H1 (cell line): ENCODE results near the gene TIAL1. TPM values are rescaled to one million over a fixed set of nuclear protein-coding genes. Genes with fewer than 3 reads are reported as not detected.

Experiments used
- CTCF ChIA-PET: fragments of 300-600 bp; sonication (Branson Sonifier 250); formaldehyde crosslinking; loops from one replicate; lab custom pipeline; 2021; ENCODE audit not compliant: partially characterized antibody; lab: Charles Lee
- POLR2A ChIA-PET: fragments of 300-600 bp; sonication (Branson Sonifier 250); formaldehyde crosslinking; loops from one replicate; lab custom pipeline; 2021; ENCODE audit warnings: inconsistent platforms; ENCODE audit not compliant: partially characterized antibody; lab: Charles Lee
- DNase-seq, 2 experiments: peaks; one replicate each; pipeline versions ENCODE4 v3.0.0 to v3.0.0-alpha.2; 2010 to 2022; ENCODE audit warnings: low spot score in 2 of 2, low read depth in 1 of 2, mixed read lengths in 1 of 2
- FAIRE-seq: peaks from 2 replicates; lab custom pipeline; 2011; peaks lifted over from hg19 to GRCh38; lab: Jason Lieb, UNC
- H2AFZ ChIP-seq: 2 replicates; pipeline ENCODE4 v1.8.1; 2012; ENCODE audit warnings: low read length, inconsistent platforms
- H2AK5ac ChIP-seq: 2 replicates; pipeline ENCODE4 v1.6.1; 2013; ENCODE audit warnings: low read depth, low read length
- H2BK120ac ChIP-seq: replicated peaks from 2 replicates; pipeline ENCODE3; 2013; ENCODE audit warnings: low read depth, low read length, inconsistent platforms
- H2BK12ac ChIP-seq: 2 replicates; pipeline ENCODE4 v1.6.1; 2013; ENCODE audit warnings: low read depth, low read length
- H2BK15ac ChIP-seq: 2 replicates; pipeline ENCODE4 v1.6.1; 2013; ENCODE audit warnings: low read length
- H2BK20ac ChIP-seq: 2 replicates; pipeline ENCODE4 v1.6.1; 2013; ENCODE audit warnings: low read length
- H2BK5ac ChIP-seq: 2 replicates; pipeline ENCODE4 v1.6.1; 2013; ENCODE audit warnings: low read depth, low read length
- H3K14ac ChIP-seq: 2 replicates; pipeline ENCODE4 v1.6.1; 2013; ENCODE audit warnings: inconsistent platforms; ENCODE audit not compliant: insufficient read length
- H3K18ac ChIP-seq: 2 replicates; pipeline ENCODE4 v1.6.1; 2013; ENCODE audit warnings: low read length; ENCODE audit errors: extremely low read depth
- H3K23ac ChIP-seq: 2 replicates; pipeline ENCODE4 v1.6.1; 2013; ENCODE audit warnings: inconsistent platforms; ENCODE audit not compliant: insufficient read length
- H3K23me2 ChIP-seq: 2 replicates; pipeline ENCODE4 v1.6.1; 2013; ENCODE audit warnings: low read depth, low read length
- H3K27ac ChIP-seq: 2 replicates; pipeline ENCODE4 v1.6.1; 2011; ENCODE audit warnings: low read depth, low read length, inconsistent platforms
- H3K27me3 ChIP-seq, 4 experiments: replicated peaks in 1 of 4; 1 replicate in 1 of 4; 2 replicates in 3 of 4; pipeline versions ENCODE4 v1.6.1 to v1.8.1; 2011 to 2013; ENCODE audit warnings: low read length in 3 of 4, mild to moderate bottlenecking in 3 of 4, inconsistent platforms in 2 of 4, mixed read lengths in 2 of 4, moderate library complexity in 1 of 4; ENCODE audit not compliant: control insufficient read depth in 3 of 4, insufficient read depth in 3 of 4; ENCODE audit errors: extremely low read depth in 1 of 4
- H3K36me3 ChIP-seq, 4 experiments: 2 replicates each; pipeline versions ENCODE4 v1.6.1 to v1.8.1; 2011 to 2013; ENCODE audit warnings: mild to moderate bottlenecking in 4 of 4, low read length in 3 of 4, moderate library complexity in 2 of 4, control low read depth in 1 of 4, inconsistent platforms in 1 of 4; ENCODE audit not compliant: insufficient read depth in 4 of 4, control insufficient read depth in 2 of 4
- H3K4ac ChIP-seq: replicated peaks from 2 replicates; pipeline ENCODE3; 2013; ENCODE audit warnings: low read length, low read depth, mixed read lengths, inconsistent platforms; ENCODE audit not compliant: insufficient read length
- H3K4me1 ChIP-seq, 4 experiments: replicated peaks in 1 of 4; 1 replicate in 1 of 4; 2 replicates in 3 of 4; pipeline versions ENCODE4 v1.6.1 to v1.8.1; 2011 to 2013; ENCODE audit warnings: low read length in 3 of 4, inconsistent platforms in 2 of 4, mixed read lengths in 1 of 4; ENCODE audit not compliant: insufficient read depth in 4 of 4, control insufficient read depth in 3 of 4
- H3K4me2 ChIP-seq, 2 experiments: 2 replicates each; pipeline versions ENCODE4 v1.6.1 to v1.8.1; 2011 to 2013; ENCODE audit warnings: low read depth in 2 of 2, low read length in 2 of 2, control low read depth in 1 of 2, inconsistent platforms in 1 of 2, mild to moderate bottlenecking in 1 of 2; ENCODE audit not compliant: insufficient read depth in 1 of 2
- H3K4me3 ChIP-seq, 4 experiments: fragments of 200-600, 300-600 bp in 1 of 4; sonication (generic), shearing (Covaris generic), sonication (Bioruptor Twin) in 1 of 4; 2 replicates each; pipeline versions ENCODE4 v1.5.1 to v1.8.1; 2011 to 2016; ENCODE audit warnings: low read length in 4 of 4, low read depth in 3 of 4, control low read depth in 2 of 4, inconsistent platforms in 2 of 4, mild to moderate bottlenecking in 2 of 4, mixed read lengths in 1 of 4, moderate library complexity in 1 of 4; ENCODE audit not compliant: insufficient read depth in 2 of 4; ENCODE audit errors: extremely low read depth in 1 of 4
- H3K56ac ChIP-seq: replicated peaks from 2 replicates; pipeline ENCODE3; 2013; ENCODE audit warnings: low read depth, mild to moderate bottlenecking, mixed read lengths, low read length, inconsistent platforms; ENCODE audit not compliant: insufficient read length
- H3K79me1 ChIP-seq: 2 replicates; pipeline ENCODE4 v1.6.1; 2013; ENCODE audit warnings: low read depth, low read length, control low read depth
- H3K79me2 ChIP-seq, 2 experiments: 2 replicates each; pipeline versions ENCODE4 v1.6.1 to v1.8.1; 2012 to 2013; ENCODE audit warnings: low read length in 2 of 2, mild to moderate bottlenecking in 2 of 2, inconsistent platforms in 1 of 2; ENCODE audit not compliant: insufficient read depth in 2 of 2, control insufficient read depth in 1 of 2
- H3K9ac ChIP-seq, 4 experiments: replicated peaks in 1 of 4; 1 replicate in 1 of 4; 2 replicates in 3 of 4; pipeline versions ENCODE4 v1.6.1 to v1.8.1; 2011 to 2013; ENCODE audit warnings: low read depth in 3 of 4, low read length in 3 of 4, control low read depth in 2 of 4, mild to moderate bottlenecking in 2 of 4, moderate library complexity in 2 of 4, inconsistent platforms in 1 of 4; ENCODE audit errors: extremely low read depth in 1 of 4
- H3K9me3 ChIP-seq, 2 experiments: 2 replicates each; pipeline versions ENCODE4 v1.6.1 to v1.8.1; 2012 to 2013; ENCODE audit warnings: mild to moderate bottlenecking in 2 of 2, moderate library complexity in 2 of 2, control low read depth in 1 of 2, inconsistent platforms in 1 of 2, low read depth in 1 of 2, low read length in 1 of 2, mixed read lengths in 1 of 2; ENCODE audit not compliant: insufficient read depth in 2 of 2
- H4K20me1 ChIP-seq, 2 experiments: replicated peaks in 1 of 2; 2 replicates each; pipeline versions ENCODE3 to v1.8.1; 2011 to 2013; ENCODE audit warnings: inconsistent platforms in 2 of 2, low read length in 2 of 2, mild to moderate bottlenecking in 1 of 2; ENCODE audit not compliant: insufficient read depth in 2 of 2, control insufficient read depth in 1 of 2
- H4K5ac ChIP-seq: 2 replicates; pipeline ENCODE4 v1.6.1; 2013; ENCODE audit warnings: low read length, low read depth, mixed read lengths, inconsistent platforms; ENCODE audit not compliant: insufficient read length
- H4K8ac ChIP-seq: 2 replicates; pipeline ENCODE4 v1.8.0; 2013; ENCODE audit warnings: mild to moderate bottlenecking, moderate library complexity, low read length, inconsistent platforms; ENCODE audit not compliant: insufficient read depth; ENCODE audit errors: extremely low read depth
- H4K91ac ChIP-seq: replicated peaks from 2 replicates; pipeline ENCODE3; 2013; ENCODE audit warnings: low read length, mixed read lengths, inconsistent platforms; ENCODE audit not compliant: insufficient read length
- YY1 ChIP-seq: IDR thresholded peaks from 2 replicates; pipeline ENCODE4 v1.6.1; 2011; ENCODE audit warnings: low read depth, mild to moderate bottlenecking, low read length
- WGBS, 2 experiments: shearing (Covaris generic) in 1 of 2; methylation state at CpG; one replicate each; pipeline versions ENCODE4 v1.1.6 to v1.1.7; 2013 to 2015; ENCODE audit warnings: low lambda C conversion rate in 2 of 2, mixed read lengths in 2 of 2, inconsistent platforms in 1 of 2, low coverage in 1 of 2, missing lambda C conversion rate in 1 of 2; ENCODE audit not compliant: insufficient replicate concordance in 2 of 2, insufficient coverage in 1 of 2, insufficient read length in 1 of 2; ENCODE audit errors: extremely low coverage in 1 of 2, missing lambda C conversion rate in 1 of 2; 5-methylcytosine and 5-hydroxymethylcytosine counted together
- polyA plus RNA-seq, 7 experiments: library from polyadenylated mRNA; depleted of rRNA in 3 of 7; stranded (reverse) in 5 of 7; unstranded in 2 of 7; fragments of >200 nt in 5 of 7; fragments of 200-250 nt in 2 of 7; gene quantifications; 1 replicate in 5 of 7; 2 replicates in 1 of 7; 4 replicates in 1 of 7; pipeline versions ENCODE4 v1.2.1 to v1.2.3, GENCODE V29; 2011 to 2013; ENCODE audit warnings: missing spikeins in 2 of 7, mixed read lengths in 2 of 7
- total RNA-seq: library from RNA; stranded (reverse); fragmentation: NEBNext Ultra II Directional; extraction: Animal tissue kit (Norgen Biotek cat#: 25700); gene quantifications from 2 replicates; pipeline ENCODE4 v1.2.1, GENCODE V29; 2021
- TF ChIP-seq, protein P1 (sequence below), 3 experiments: IDR thresholded peaks; 1 replicate in 2 of 3; 2 replicates in 1 of 3; pipeline versions ENCODE4 v1.5.1 to v1.6.1; 2011; ENCODE audit warnings: low read length in 3 of 3, mild to moderate bottlenecking in 3 of 3, inconsistent platforms in 2 of 3, low read depth in 1 of 3, moderate library complexity in 1 of 3; ENCODE audit not compliant: insufficient read depth in 1 of 3; ENCODE audit errors: control extremely low read depth in 1 of 3

TIAL1 gene
- total and polyA plus RNA-seq, 2 of the 8 experiments (the other 6 are each of a cell fraction or from before 2014, with no cell fraction given): 50.4 to 166 TPM

DNA sequence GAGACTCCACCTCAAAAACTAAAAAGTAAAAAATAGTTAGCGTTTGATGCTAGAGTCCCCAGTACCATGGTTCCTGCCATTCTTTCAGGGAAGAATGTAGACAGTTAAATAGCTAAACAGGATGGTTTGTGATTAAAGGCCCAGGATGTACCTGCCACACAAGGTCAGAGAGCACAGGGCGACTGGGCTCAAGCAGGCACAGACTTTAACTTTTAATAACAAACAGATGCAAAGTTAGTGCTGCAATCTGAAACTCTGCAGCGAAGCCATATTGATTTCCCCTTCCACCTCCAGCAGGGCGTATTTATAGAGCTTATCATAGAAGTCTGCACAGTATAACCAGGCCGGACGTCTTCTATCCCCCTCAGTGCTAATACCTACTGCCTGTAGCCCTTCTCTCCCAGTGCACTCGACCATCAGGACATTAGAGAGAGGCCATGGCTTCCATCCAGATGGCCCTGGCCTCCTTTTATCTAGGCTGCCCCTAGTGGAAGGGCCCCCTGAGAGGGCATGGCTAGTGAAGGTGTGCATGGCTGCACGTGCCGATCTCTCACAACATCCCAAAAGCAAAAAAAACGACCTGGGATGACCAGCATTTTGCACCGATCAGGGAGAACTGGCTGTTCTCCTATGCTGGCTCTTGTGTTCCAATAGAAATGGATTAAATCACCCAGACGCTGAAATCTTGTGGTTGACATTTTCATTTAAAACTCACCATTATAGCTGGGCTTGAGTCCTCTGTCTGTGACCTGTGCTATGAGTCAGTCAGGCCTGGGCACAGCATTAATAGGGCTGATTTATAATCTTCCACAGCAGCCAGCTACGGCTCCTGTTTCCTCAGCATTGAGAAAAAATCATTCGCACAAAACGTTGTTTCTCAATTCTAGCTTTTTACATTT, 46.8 kb upstream of the TIAL1 start:
- no peak overlapping the region for H2AK5ac ChIP-seq
- CTCF ChIA-PET: interaction anchor here (0.6 to 4.2 kb wide), 45 partner anchors 9 to 1369 kb away, joined by 3 to 55 read pairs (median 5); partner anchors contain the start of gene INPP5F
- peak overlapping the region; percentile 84; the same call in 1 of the 2 replicates for H2AFZ ChIP-seq

More for the DNA sequence above, 46.8 kb upstream of the TIAL1 start:
- Histone ChIP-seq H3K23ac (no peak overlapping the region), H2BK12ac (no peak overlapping the region), H4K8ac (peak overlapping the region; percentile 2; the same call in 1 of the 2 replicates), H3K14ac (no peak overlapping the region), H2BK120ac (no peak overlapping the region), H3K27ac (no peak overlapping the region), H3K4ac (no peak overlapping the region), H4K5ac (no peak overlapping the region), H3K36me3 (no peaks in the 10 kb centered on the region), H3K4me2 (no peak overlapping the region), H3K23me2 (no peaks in the 10 kb centered on the region; the same call in 1 of the 2 replicates), H3K9ac (no peak overlapping the region), H2BK5ac (no peak overlapping the region), H2BK15ac (no peak overlapping the region; the same call in 1 of the 2 replicates), H3K27me3 (no peaks in the 10 kb centered on the region), H3K18ac (no peak overlapping the region), H4K20me1 (no peaks in the 10 kb centered on the region), H2BK20ac (no peak overlapping the region), H3K79me1 (no peaks in the 10 kb centered on the region), H3K79me2 (no peaks in the 10 kb centered on the region), H3K9me3 (no peaks in the 10 kb centered on the region), H3K4me3 (no peak overlapping the region), H3K4me1 (no peaks in the 10 kb centered on the region; a peak in 2 of 7 replicates), H4K91ac (no peak overlapping the region), H3K56ac (no peak overlapping the region)
- no peak for DNase-seq
- FAIRE-seq: no peak
- 88% methylated on average over 15 of the region's 15 CpGs; no CpG with 5 or more reads in 1 of the 2 experiments for WGBS, 2 experiments
- POLR2A ChIA-PET: interaction anchor here (0.7 to 1.3 kb wide), 3 partner anchors 44 to 82 kb away, joined by 3 read pairs; partner anchors contain the start of genes INPP5F and TIAL1
- no peak for TF ChIP-seq YY1
- TF ChIP-seq, protein P1, sequence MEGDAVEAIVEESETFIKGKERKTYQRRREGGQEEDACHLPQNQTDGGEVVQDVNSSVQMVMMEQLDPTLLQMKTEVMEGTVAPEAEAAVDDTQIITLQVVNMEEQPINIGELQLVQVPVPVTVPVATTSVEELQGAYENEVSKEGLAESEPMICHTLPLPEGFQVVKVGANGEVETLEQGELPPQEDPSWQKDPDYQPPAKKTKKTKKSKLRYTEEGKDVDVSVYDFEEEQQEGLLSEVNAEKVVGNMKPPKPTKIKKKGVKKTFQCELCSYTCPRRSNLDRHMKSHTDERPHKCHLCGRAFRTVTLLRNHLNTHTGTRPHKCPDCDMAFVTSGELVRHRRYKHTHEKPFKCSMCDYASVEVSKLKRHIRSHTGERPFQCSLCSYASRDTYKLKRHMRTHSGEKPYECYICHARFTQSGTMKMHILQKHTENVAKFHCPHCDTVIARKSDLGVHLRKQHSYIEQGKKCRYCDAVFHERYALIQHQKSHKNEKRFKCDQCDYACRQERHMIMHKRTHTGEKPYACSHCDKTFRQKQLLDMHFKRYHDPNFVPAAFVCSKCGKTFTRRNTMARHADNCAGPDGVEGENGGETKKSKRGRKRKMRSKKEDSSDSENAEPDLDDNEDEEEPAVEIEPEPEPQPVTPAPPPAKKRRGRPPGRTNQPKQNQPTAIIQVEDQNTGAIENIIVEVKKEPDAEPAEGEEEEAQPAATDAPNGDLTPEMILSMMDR (IDR thresholded peaks at IDR 0.05; ENCODE audit: control extremely low read depth in 1 of 3, insufficient read depth in 1 of 3, low read depth in 1 of 3, low read length in 3 of 3): peak in 2 of 3 experiments; percentile 19 to 32; a peak in 2 of 4 replicates
